Measurements from ENCODE around the gene HOXA3. TPM values are rescaled to one million over a fixed set of nuclear protein-coding genes. Genes with fewer than 3 reads are reported as not detected.

HOXA3 gene
- total RNA-seq, 4 donors from 2014 or later: 3.6 to 8.7 (median 6.6) TPM

DNA sequence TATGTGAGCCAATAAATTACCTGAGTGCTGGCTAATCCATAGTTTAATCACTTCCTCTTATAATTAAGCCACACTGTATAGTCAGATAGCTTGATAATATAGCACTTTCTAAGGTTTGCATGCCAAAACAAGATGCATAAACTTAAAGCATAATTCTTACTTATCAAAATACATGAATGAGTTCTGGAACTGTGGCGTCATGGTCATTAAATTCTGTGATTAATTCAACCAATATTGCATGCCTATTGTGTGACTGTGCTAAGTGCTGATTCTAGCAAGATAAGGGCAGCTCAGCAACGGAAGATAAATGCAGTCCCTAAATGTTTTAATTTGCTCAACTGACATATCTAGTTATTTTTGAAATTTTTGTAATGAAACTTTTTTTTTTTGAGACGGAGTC lies 86.2 kb downstream of the HOXA3 start:
- no peaks in the 10 kb centered on the region for H3K9me3 ChIP-seq
- intact Hi-C loops (cut with DNase I): no loop called here

DNA sequence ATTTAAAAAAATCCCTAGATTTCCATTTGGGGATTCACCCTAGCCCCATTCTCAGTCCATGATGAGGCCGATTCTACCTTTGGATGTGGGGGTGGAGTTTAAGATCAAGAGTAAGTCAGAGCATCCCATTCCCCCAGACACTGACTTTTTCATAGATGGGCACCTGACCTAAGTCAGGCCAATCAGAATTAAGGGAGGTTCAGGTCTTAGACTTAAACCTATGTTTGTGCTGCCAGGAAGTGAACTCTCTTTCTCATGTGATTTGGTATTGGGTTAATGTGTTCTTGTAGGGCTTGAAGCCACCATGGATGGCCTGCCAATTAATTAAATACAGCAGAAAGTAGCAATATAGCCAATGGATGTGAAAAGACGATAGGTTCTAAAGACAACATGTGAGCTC lies 86.7 kb downstream of the HOXA3 start:
- peaks cover 0 to 22% (median 2%) of the 10 kb centered on the region in 3 donors for H3K4me1 ChIP-seq
- no peak overlapping the region for H3K4me3 ChIP-seq
- DNase-seq: no peak
- 84 to 93% methylated on average over 1 to 2 of the region's 2 CpGs for WGBS, 2 donors
- H3K36me3 ChIP-seq: no peaks in the 10 kb centered on the region
- no peaks in the 10 kb centered on the region for H3K27me3 ChIP-seq
- H3K27ac ChIP-seq: no peak overlapping the region
- TF ChIP-seq, protein P1, sequence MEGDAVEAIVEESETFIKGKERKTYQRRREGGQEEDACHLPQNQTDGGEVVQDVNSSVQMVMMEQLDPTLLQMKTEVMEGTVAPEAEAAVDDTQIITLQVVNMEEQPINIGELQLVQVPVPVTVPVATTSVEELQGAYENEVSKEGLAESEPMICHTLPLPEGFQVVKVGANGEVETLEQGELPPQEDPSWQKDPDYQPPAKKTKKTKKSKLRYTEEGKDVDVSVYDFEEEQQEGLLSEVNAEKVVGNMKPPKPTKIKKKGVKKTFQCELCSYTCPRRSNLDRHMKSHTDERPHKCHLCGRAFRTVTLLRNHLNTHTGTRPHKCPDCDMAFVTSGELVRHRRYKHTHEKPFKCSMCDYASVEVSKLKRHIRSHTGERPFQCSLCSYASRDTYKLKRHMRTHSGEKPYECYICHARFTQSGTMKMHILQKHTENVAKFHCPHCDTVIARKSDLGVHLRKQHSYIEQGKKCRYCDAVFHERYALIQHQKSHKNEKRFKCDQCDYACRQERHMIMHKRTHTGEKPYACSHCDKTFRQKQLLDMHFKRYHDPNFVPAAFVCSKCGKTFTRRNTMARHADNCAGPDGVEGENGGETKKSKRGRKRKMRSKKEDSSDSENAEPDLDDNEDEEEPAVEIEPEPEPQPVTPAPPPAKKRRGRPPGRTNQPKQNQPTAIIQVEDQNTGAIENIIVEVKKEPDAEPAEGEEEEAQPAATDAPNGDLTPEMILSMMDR (IDR thresholded peaks at IDR 0.05): no peak
- no peak for TF ChIP-seq POLR2A (IDR thresholded peaks at IDR 0.05)
- no peaks in the 10 kb centered on the region for H3K9me3 ChIP-seq
- intact Hi-C loops (cut with DNase I): no loop called here

More for the DNA sequence above, 86.2 kb downstream of the HOXA3 start:
- TF ChIP-seq POLR2A (IDR thresholded peaks at IDR 0.05): no peak
- TF ChIP-seq, protein P1 (IDR thresholded peaks at IDR 0.05): no peak
- peaks cover 0 to 22% (median 2%) of the 10 kb centered on the region in 3 donors for H3K4me1 ChIP-seq
- H3K27me3 ChIP-seq: no peaks in the 10 kb centered on the region
- no peaks in the 10 kb centered on the region for H3K36me3 ChIP-seq
- DNase-seq: no peak
- no peak overlapping the region for H3K4me3 ChIP-seq
- H3K27ac ChIP-seq: no peak overlapping the region
- 69 to 72% methylated on average over 3 of the region's 3 CpGs for WGBS, 2 donors

DNA sequence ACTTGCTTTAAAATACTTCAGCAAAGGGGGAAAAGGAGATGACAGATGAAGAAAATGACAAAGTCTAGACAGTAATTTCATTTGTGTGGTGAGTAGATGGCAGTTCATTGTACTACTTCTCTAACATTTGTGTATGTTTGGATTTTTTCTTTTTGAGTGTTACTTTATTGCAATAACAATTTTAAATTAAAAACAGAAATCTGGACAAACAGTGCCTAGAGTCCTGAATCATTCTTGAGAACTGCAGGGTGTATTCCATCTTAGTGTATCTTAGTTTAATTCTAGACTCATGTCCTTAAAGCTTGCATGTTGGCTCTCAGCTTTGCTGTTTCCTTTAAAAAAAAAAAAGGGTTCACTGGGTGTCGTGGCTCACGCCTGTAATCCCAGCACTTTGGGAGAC lies 87.7 kb downstream of the HOXA3 start:
- TF ChIP-seq POLR2A (IDR thresholded peaks at IDR 0.05): no peak
- TF ChIP-seq, protein P1 (IDR thresholded peaks at IDR 0.05): no peak
- H3K27ac ChIP-seq: no peak overlapping the region
- WGBS, 2 donors: 73 to 100% methylated on average over 1 to 2 of the region's 2 CpGs
- peaks cover 0 to 22% (median 2%) of the 10 kb centered on the region in 3 donors for H3K4me1 ChIP-seq
- H3K9me3 ChIP-seq: no peaks in the 10 kb centered on the region
- H3K4me3 ChIP-seq: no peak overlapping the region
- H3K36me3 ChIP-seq: no peaks in the 10 kb centered on the region
- intact Hi-C loops (cut with DNase I): no loop called here
- no peak for DNase-seq
- H3K27me3 ChIP-seq: no peaks in the 10 kb centered on the region

DNA sequence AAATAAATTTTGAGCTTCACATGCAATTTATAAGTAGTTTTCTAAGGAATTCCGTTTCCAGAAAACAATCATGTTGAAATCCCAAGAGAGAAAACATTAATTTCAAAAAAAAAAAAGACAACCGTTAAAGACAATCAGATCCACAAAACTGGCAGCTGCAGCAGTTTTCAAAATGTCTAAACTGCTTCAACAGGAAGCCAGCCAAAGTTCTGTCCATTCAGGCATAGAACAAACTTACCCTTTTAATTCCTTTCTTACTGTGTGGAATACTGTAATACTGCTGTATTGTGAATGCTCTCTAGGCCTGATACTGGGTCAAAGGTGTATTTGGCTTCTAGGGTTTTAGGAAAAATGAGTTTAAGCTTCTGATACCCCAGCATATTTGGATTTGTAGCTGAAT lies 88.2 kb downstream of the HOXA3 start:
- no peak overlapping the region for H3K27ac ChIP-seq
- intact Hi-C loops (cut with DNase I): no loop called here
- TF ChIP-seq, protein P1 (IDR thresholded peaks at IDR 0.05): no peak
- TF ChIP-seq POLR2A (IDR thresholded peaks at IDR 0.05): no peak
- no peaks in the 10 kb centered on the region for H3K27me3 ChIP-seq
- H3K4me1 ChIP-seq: peaks cover 0 to 22% (median 2%) of the 10 kb centered on the region in 3 donors
- 16 to 19% methylated on average over 2 of the region's 2 CpGs for WGBS, 2 donors
- no peak for DNase-seq
- H3K4me3 ChIP-seq: no peak overlapping the region
- H3K36me3 ChIP-seq: no peaks in the 10 kb centered on the region
- H3K9me3 ChIP-seq: no peaks in the 10 kb centered on the region

DNA sequence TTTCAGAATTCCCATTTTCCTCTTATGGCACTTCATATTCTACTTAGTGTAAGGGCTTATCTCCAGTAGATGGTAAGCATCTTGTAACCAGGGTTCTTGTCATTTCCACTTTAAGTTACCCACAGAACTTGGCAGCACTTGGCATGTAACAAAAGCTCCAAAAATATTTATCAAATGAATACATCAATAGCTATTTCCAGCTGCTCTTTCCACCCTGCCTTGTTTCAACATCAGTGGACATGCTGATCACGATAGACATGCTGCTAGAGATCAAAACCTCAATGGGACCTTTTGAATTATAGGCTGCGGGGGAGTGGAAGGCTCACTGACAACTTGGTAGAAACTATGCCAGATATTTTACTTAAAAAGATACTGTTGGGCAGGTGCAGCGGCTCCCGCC lies 89.4 kb downstream of the HOXA3 start:
- no peaks in the 10 kb centered on the region for H3K27me3 ChIP-seq
- H3K4me1 ChIP-seq: peaks cover 0 to 22% (median 2%) of the 10 kb centered on the region in 3 donors
- no peaks in the 10 kb centered on the region for H3K36me3 ChIP-seq
- TF ChIP-seq POLR2A (IDR thresholded peaks at IDR 0.05): no peak
- TF ChIP-seq, protein P1 (IDR thresholded peaks at IDR 0.05): no peak
- intact Hi-C loops (cut with DNase I): no loop called here
- H3K4me3 ChIP-seq: no peak overlapping the region
- H3K9me3 ChIP-seq: no peaks in the 10 kb centered on the region
- 83 to 90% methylated on average over 3 to 4 of the region's 4 CpGs for WGBS, 2 donors
- no peak for DNase-seq
- H3K27ac ChIP-seq: no peak overlapping the region

Small RNA genes lying within 50 kb of the gene (small RNA-seq; reads per million reads assigned to genes)
- gene AC004080.5 (0 reads per million in 4 donors), gene RF01977 (0 reads per million in 4 donors), gene RF02140 (0 reads per million in 4 donors), gene RF02141 (0 reads per million in 4 donors)

Other genes with a start within 250 kb of the HOXA3 start
- gene HOXA1, start 56.6 kb downstream of the HOXA3 start, total RNA-seq: 1 to 10 TPM; 1.6 to 2.5 (median 2.2) TPM
- gene HOXA2, start 49.9 kb downstream of the HOXA3 start, total RNA-seq: 1 to 10 TPM in 3 of 4 donors, under 1 TPM in 1; 0.27 to 3.6 (median 1.5) TPM
- gene HOXA4, start 21.8 kb downstream of the HOXA3 start, total RNA-seq: 1 to 10 TPM; 2.9 to 6.7 (median 4.1) TPM
- 1 to 10 TPM; 3.6 to 8.2 (median 6.8) TPM for gene HOXA5, start 8.9 kb downstream of the HOXA3 start, total RNA-seq
- gene HOXA6, start 4.8 kb downstream of the HOXA3 start, total RNA-seq: 1 to 10 TPM in 1 of 4 donors, under 1 TPM in 1, not detected in 2; 0.26 to 1.3 TPM
- gene HOXA7, start 4.1 kb upstream of the HOXA3 start, total RNA-seq: under 1 TPM; 0.23 to 0.76 (median 0.48) TPM
- gene HOXA9, start 13.0 kb upstream of the HOXA3 start, total RNA-seq: 1 to 10 TPM in 1 of 4 donors, under 1 TPM in 1, not detected in 2; 0.57 to 1.1 TPM
- gene HOXA10, start 21.7 kb upstream of the HOXA3 start, total RNA-seq: not detected
- gene HOXA11, start 32.6 kb upstream of the HOXA3 start, total RNA-seq: not detected
- not detected for gene HOXA13, start 47.5 kb upstream of the HOXA3 start, total RNA-seq
- gene EVX1, start 90.2 kb upstream of the HOXA3 start, total RNA-seq: not detected

All from esophagus squamous epithelium (tissue), 5 donors.